OCI-LY7 (cell line): ENCODE results near the gene SOWAHA. TPM values are rescaled to one million over a fixed set of nuclear protein-coding genes. Genes with fewer than 3 reads are reported as not detected.

Experiments
- BruUV-seq: library from RNA; stranded (reverse); fragments of 400-500 nt; replicated peaks from 2 replicates; lab custom pipeline; 2021; lab: Mats Ljungman, UMichigan
- CTCF ChIA-PET: fragments of 300-600 bp; sonication (Branson Sonifier 250); formaldehyde crosslinking; loops from one replicate; lab custom pipeline; 2022; ENCODE audit warnings: antibody characterized with exemption; ENCODE audit not compliant: unreplicated experiment; lab: Charles Lee
- POLR2A ChIA-PET: fragments of 300-600 bp; sonication (Branson Sonifier 250); formaldehyde crosslinking; loops from one replicate; lab custom pipeline; 2022; ENCODE audit warnings: antibody characterized with exemption; lab: Charles Lee
- DNase-seq: peaks from one replicate; pipeline ENCODE4 v3.0.0-alpha.2; 2015; ENCODE audit warnings: low spot score
- H2AFZ ChIP-seq: fragments of 200-600 bp; sonication (generic), shearing (Covaris generic); 2 replicates; pipeline ENCODE4 v1.6.1; 2014; ENCODE audit warnings: mild to moderate bottlenecking, antibody characterized with exemption, low read length, moderate library complexity
- H3K27ac ChIP-seq: fragments of 200-600 bp; sonication (generic); 2 replicates; pipeline ENCODE4 v1.5.1; 2014; ENCODE audit warnings: mixed run types, low read depth, mild to moderate bottlenecking, moderate library complexity, low read length, inconsistent platforms; ENCODE audit not compliant: poor library complexity, severe bottlenecking
- H3K36me3 ChIP-seq: fragments of 200-600 bp; sonication (generic); 2 replicates; pipeline ENCODE4 v1.6.1; 2014; ENCODE audit warnings: mild to moderate bottlenecking, antibody characterized with exemption, low read length, moderate library complexity, mixed read lengths; ENCODE audit not compliant: insufficient read depth
- H3K4me1 ChIP-seq: fragments of 200-600 bp; sonication (generic); 2 replicates; pipeline ENCODE4 v1.5.1; 2014; ENCODE audit warnings: mild to moderate bottlenecking, low read length; ENCODE audit not compliant: insufficient read depth, poor library complexity, severe bottlenecking
- H3K4me2 ChIP-seq: fragments of 200-600 bp; sonication (generic); 2 replicates; pipeline ENCODE4 v1.6.1; 2014; ENCODE audit warnings: mild to moderate bottlenecking, low read length
- H3K4me3 ChIP-seq: fragments of 200-600 bp; sonication (generic); 2 replicates; pipeline ENCODE4 v1.5.1; 2014; ENCODE audit warnings: mild to moderate bottlenecking, low read depth, low read length; ENCODE audit not compliant: poor library complexity, severe bottlenecking
- H3K79me2 ChIP-seq: fragments of 200-600 bp; sonication (generic); 2 replicates; pipeline ENCODE4 v1.6.1; 2016; ENCODE audit warnings: low read depth, mild to moderate bottlenecking, low read length, moderate library complexity, mixed read lengths; ENCODE audit not compliant: insufficient read depth
- H3K9me2 ChIP-seq: fragments of 200-600 bp; sonication (generic); 2 replicates; pipeline ENCODE4 v1.6.1; 2016; ENCODE audit warnings: mild to moderate bottlenecking, low read length, mixed read lengths; ENCODE audit not compliant: insufficient read depth
- H3K9me3 ChIP-seq: fragments of 200-600 bp; sonication (generic); 2 replicates; pipeline ENCODE4 v1.6.1; 2014; ENCODE audit warnings: mild to moderate bottlenecking, mixed run types, low read length, mixed read lengths
- H4K20me1 ChIP-seq: fragments of 200-600 bp; sonication (generic); 2 replicates; pipeline ENCODE4 v1.6.1; 2014; ENCODE audit warnings: mild to moderate bottlenecking, antibody characterized with exemption, low read length, moderate library complexity, mixed read lengths; ENCODE audit not compliant: insufficient read depth
- EZH2phosphoT487 ChIP-seq: fragments of 200-600 bp; sonication (generic); IDR thresholded peaks from 2 replicates; pipeline ENCODE4 v1.6.1; 2018; ENCODE audit warnings: low read depth, borderline replicate concordance, mild to moderate bottlenecking, mixed run types, antibody characterized with exemption, low read length, moderate library complexity, mixed read lengths
- intact Hi-C: fragments of 100-400 bp; cut with micrococcal nuclease; formaldehyde crosslinking; loops from one replicate; pipeline ENCODE4 v1.10.0; 2022; ENCODE audit not compliant: unreplicated experiment
- total RNA-seq, 2 experiments: library from RNA; depleted of rRNA in 1 of 2; stranded (reverse); fragments of >200 nt in 1 of 2; shearing (Covaris generic) in 1 of 2; gene quantifications; 2 replicates each; pipeline ENCODE4 v1.2.3, GENCODE V29; 2014 to 2022
- TF ChIP-seq, protein P1 (sequence below): fragments of 200-600 bp; sonication (generic); conservative IDR thresholded peaks from 2 replicates; pipeline ENCODE4 v1.5.1; 2014; ENCODE audit warnings: mild to moderate bottlenecking, antibody characterized with exemption, low read length, moderate library complexity, mixed read lengths

The SOWAHA gene
- total RNA-seq, 2 experiments from 2014 or later: not detected

GRCh38 chr5:132829742-132830435 lies 16.8 kb downstream of the SOWAHA start:
- Histone ChIP-seq H3K27ac (no peak overlapping the region), H3K4me3 (peak overlapping the region; percentile 63), H2AFZ (peak overlapping the region; percentile 35), H3K9me2 (no peaks in the 10 kb centered on the region), H3K36me3 (no peaks in the 10 kb centered on the region), H3K4me1 (peaks cover 5% of the 10 kb centered on the region), H3K9me3 (no peaks in the 10 kb centered on the region), H3K4me2 (peak overlapping the region; percentile 60), H3K79me2 (no peaks in the 10 kb centered on the region), H4K20me1 (no peaks in the 10 kb centered on the region)
- BruUV-seq: no TSS peak
- TF ChIP-seq, protein P1, sequence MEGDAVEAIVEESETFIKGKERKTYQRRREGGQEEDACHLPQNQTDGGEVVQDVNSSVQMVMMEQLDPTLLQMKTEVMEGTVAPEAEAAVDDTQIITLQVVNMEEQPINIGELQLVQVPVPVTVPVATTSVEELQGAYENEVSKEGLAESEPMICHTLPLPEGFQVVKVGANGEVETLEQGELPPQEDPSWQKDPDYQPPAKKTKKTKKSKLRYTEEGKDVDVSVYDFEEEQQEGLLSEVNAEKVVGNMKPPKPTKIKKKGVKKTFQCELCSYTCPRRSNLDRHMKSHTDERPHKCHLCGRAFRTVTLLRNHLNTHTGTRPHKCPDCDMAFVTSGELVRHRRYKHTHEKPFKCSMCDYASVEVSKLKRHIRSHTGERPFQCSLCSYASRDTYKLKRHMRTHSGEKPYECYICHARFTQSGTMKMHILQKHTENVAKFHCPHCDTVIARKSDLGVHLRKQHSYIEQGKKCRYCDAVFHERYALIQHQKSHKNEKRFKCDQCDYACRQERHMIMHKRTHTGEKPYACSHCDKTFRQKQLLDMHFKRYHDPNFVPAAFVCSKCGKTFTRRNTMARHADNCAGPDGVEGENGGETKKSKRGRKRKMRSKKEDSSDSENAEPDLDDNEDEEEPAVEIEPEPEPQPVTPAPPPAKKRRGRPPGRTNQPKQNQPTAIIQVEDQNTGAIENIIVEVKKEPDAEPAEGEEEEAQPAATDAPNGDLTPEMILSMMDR: peak; percentile 81
- no peak for TF ChIP-seq EZH2phosphoT487
- DNase-seq: peak; percentile 73
- intact Hi-C loops: loop anchor here (1.0 to 10.0 kb wide), 3 partner anchors 52 to 465 kb away; no protein-coding TSS in a partner anchor
- CTCF ChIA-PET: no interaction called here
- POLR2A ChIA-PET: no interaction called here

GRCh38 chr5:132830436-132831094 lies 17.5 kb downstream of the SOWAHA start, which contains the start of gene SHROOM1:
SHROOM1 (minus strand) TSS chr5:132830647; CDS start chr5:132826140, 4,507 bp downstream.
- Histone ChIP-seq H3K4me2 (peak within 1 kb of the TSS; percentile 60), H3K79me2 (no peaks in the 10 kb centered on the region), H3K4me3 (peak within 1 kb of the TSS; percentile 63), H4K20me1 (no peaks in the 10 kb centered on the region), H3K4me1 (peaks cover 5% of the 10 kb centered on the region), H3K9me2 (no peaks in the 10 kb centered on the region), H3K9me3 (no peaks in the 10 kb centered on the region), H2AFZ (peak within 1 kb of the TSS; percentile 35), H3K27ac (no peak within 1 kb of the TSS), H3K36me3 (no peaks in the 10 kb centered on the region)
- intact Hi-C loops: loop anchor here (1.0 to 10.0 kb wide), 3 partner anchors 52 to 464 kb away; no protein-coding TSS in a partner anchor
- ChIA-PET POLR2A (interaction anchor here (0.8 kb wide), 1 partner anchor 10 kb away, joined by 3 read pairs; no protein-coding TSS in a partner anchor), CTCF (no interaction called here)
- BruUV-seq: no TSS peak
- TF ChIP-seq, protein P1: no peak
- TF ChIP-seq EZH2phosphoT487: no peak
- DNase-seq: peak; percentile 47
